Tongue (tissue), 2 donors: ENCODE measurements around the gene ZBTB24. TPM values are rescaled to one million over a fixed set of nuclear protein-coding genes. Genes with fewer than 3 reads are reported as not detected.

Source experiments
- DNase-seq: peaks from one replicate; pipeline ENCODE4 v3.0.0-alpha.2; 2015
- total RNA-seq: library from RNA; depleted of rRNA; stranded (reverse); fragments of >200 nt; gene quantifications from one replicate; pipeline ENCODE4 v1.2.3, GENCODE V29; 2014

Gene ZBTB24
- total RNA-seq, 1 donor from 2014 or later, result 11.2 TPM

GRCh38 chr6:109498052-109498451 is 15.0 kb upstream of the ZBTB24 start:
- DNase-seq, result no peak

DNA sequence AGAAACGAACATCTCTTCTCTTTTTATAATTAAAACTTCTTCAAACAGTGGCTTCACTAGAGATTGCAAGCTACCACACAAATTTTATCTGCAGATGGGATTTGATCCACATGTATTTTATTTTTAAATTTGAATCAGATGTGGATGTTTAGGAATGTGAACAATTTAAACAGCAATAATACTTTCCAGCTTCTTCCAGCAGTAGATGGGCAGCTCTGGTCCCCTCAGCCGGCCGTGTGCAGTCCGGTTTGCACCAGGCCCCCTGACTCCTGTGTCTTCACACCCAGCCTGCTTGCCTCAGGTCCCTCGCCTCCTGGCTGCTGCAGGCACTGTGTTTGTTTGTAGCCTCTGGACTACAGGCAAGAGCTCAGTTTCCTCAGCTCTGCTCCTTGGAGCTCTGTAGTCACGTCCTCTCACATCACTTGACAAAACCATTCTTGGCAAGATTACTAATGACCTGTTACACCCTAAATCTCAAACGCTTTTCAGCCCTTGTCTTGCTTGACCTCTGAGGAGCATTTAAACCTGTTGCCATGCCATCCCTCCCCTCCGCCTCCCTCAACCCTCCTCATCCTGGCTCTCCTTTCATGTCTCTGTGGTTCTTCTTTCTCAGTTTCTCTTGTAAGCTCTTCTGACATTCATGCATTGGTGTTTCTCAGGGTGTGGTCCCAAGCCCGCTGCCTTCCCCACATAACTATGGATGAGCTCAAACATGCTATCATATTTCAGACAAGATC is 13.2 kb upstream of the ZBTB24 start:
- peak; percentile 16 for DNase-seq

- DNase-seq, result no peak
Measured at GRCh38 chr6:109493865-109494264, 10.8 kb upstream of the ZBTB24 start.

DNA sequence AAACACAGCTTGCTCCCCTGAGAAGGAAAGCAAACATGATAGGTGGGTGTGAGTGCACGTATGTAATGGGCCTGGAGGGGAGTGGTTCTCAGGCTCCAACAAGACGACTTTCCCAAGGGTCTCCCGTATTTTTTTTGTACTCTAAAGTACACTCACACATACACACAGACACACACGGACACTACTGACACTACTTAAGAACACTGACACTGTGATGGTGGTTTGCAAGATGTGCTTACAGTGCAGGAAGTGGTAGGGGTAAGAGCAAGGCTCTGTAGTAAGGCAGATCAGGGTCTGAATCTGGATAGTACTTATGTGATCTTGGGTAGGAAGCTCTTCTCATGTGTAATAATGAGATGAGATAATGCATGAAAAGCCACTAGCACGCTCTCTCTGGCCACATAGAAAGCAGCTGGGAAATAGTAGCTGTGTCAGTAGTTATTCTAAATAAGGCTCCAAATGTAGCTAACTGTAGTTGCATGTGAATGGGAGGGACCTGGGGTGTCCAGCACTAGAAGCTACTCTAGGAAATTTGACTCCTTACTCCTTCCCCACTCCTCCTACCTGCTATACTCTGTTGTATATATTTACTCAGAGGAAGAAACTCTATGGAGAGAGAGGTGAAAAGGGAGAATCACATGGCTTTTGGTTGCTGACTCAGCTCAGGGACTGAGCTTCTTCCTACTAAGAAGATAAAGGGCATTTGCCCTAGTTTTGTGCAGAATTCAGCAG is 8.4 kb upstream of the ZBTB24 start:
- DNase-seq, result peak; percentile 32

DNA sequence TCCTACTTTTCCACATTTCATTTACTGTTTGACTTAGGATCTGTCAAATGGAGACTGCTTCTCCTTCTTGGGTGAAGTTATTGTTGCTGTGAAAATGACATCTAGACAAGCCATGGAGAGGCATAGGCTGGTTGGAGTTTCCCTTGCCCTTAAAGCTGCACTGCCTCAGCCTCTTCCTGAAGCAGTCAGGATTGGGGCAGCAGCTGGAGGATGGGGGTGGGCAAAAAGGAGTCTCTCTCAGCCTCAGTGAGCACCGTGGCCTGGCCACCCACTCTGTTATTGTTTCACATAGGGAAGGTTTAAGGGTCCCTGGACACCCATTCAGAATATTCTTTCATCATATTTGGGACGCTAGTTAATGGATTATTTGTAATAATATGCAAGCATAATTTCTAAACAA is 7.7 kb upstream of the ZBTB24 start:
- DNase-seq, result no peak

DNA sequence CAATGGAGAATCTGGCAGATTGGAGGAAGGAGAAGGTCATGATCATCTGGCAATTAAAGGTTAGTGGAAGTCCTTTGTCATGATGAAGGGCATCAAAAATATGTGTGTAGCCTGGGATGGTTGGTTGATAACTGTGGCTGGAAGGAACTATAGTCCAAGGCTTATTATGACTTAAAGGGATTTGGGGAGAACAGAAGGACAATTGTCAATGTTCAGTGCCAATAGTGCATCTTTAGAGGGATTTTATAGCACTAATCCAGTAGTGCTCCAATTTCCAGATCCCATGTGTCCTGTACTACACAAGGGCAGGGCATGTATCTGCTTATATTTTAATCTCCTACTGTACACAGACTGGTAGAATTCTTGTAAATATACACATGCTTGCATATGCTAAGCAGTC is 5.0 kb upstream of the ZBTB24 start:
- peak; percentile 58 for DNase-seq

DNA sequence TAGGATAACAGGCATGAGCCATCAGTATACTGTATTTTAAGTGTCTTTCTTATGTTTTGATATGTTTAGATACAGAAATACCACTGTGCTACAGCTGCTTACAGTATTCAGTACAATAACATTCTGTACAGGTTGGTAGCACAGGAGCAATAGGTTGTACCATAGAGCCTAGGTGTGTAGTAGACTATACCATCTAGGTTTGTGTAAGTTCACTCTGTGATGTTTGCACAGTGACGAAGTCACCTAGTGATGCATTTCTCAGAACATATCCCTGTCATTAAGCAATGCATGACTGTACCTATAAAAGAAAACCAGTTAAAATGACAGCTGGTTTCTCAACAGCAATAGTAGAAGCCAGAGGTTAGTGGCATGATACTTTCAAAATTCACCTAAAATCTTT is 3.0 kb upstream of the ZBTB24 start:
- no peak for DNase-seq

GRCh38 chr6:109485266-109485935 is 2.4 kb upstream of the ZBTB24 start:
- peak; percentile 66 for DNase-seq

DNA sequence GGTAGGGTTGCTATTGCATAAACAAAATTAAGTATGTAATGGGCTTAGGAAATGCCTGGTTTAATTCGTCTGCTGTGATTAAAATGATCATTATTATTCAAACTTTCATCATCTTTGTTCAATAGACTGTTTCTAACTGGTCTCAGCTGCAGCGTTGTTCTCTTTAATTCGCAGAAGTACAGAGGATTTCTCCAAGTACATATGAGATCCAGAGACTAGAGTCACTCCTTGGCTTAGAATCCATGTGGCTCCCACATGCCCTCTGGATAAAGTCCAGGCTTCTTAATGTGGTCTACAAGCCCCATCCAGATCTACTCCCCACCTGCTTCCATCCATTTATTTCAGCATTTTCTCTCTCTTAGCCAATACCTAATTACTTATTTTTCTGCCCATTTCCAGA is 1.1 kb upstream of the ZBTB24 start:
- peak; percentile 89 for DNase-seq

DNA sequence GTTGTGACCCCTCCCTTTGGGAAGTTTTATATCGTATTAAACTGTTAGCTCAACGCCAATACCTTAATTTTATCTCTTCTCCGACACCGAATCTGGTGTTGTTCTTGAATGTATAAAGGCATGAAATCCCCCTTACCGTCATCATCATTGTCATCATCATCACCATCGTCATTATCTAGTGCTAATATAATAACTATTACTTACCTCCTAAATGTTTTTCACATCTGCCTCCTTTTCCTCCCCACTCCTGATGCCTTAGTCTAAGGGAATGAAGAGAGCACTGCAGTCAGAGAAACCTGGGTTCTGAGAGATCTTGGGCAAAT is 677 bp upstream of the ZBTB24 start:
- DNase-seq, result no peak

- no peak for DNase-seq
Measured at GRCh38 chr6:109480993-109481480, 2.0 kb downstream of the ZBTB24 start.

GRCh38 chr6:109478841-109479624 is 4.0 kb downstream of the ZBTB24 start:
- DNase-seq, result no peak

- no peak for DNase-seq
Measured at GRCh38 chr6:109478222-109478805, 4.7 kb downstream of the ZBTB24 start.

GRCh38 chr6:109477725-109478124 is 5.3 kb downstream of the ZBTB24 start:
- DNase-seq, result no peak

DNA sequence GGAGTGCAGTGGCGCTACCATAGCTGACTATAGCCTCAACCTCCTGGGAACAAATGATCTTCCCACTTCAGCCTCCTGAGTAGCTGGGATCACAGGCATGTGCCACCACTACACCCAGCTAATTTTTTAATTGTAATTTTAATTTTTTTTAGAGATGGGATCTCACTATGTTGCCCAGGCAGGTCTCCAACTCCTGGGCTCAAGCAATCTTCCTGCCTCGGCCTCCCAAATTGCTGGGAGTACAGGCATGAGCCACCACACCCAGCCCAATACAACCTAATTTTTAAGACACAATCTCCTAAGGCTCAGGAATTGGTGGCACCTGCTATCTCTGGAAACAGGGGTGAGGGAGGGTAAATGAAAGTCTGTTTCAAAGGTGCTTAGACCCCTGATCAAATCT is 5.8 kb downstream of the ZBTB24 start:
- no peak for DNase-seq

DNA sequence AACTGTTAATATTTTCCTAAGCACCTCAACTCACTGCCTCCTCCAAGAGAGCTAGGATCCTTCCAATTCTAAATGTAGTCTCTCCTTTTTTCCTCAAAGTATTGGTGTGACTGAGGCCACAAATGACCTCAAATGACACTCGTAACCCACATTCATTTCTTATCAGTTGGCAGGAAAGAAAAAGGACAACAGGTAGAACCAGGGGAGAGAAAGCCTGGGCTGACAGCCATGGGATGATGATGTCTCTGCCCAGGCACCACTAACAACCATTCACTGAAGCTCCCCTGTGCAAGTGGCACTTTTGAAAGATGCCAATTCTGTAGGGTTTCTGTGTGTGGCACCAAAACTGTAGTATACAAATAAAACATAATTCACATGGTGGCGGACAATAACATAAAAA is 7.4 kb downstream of the ZBTB24 start:
- DNase-seq, result no peak

DNA sequence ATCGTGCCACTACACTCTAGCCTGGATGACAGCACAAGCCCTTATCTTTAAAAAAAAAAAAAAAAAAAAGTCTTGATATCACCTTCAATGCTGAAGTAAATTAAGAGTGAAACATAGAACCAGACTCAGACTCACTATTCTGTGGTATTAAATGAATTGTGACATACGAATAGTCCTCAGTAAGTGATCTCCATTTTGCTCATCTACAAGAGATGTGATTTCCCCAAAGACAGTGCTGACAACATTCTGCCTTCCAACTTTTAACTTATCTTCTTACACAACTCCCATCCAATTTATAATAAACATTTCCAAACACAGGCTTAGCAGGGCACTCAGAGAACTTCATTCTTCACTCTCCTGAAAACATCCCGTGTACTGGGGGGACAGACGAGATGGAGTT is 8.0 kb downstream of the ZBTB24 start:
- no peak for DNase-seq

DNA sequence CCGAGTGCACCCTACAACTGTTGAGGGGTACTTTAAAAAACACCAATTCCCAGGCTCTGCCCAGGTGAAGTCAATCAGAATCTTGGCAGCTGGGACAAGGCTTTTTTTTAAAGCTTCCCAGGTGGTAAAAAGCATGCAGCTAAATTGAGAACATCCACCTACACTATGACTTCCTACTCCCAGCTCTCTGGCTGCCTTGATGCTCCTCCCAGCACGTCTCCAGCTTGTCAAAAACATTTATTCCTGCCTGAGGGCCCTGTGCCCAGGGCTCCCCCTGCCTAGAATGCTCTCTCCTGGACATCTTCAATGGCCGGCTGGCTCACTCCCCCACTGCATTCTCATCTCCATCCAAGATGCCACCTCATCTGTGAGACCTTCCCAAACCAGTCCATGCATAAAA is 9.9 kb downstream of the ZBTB24 start:
- no peak for DNase-seq

GRCh38 chr6:109472132-109472995 is 10.7 kb downstream of the ZBTB24 start:
- DNase-seq, result no peak

DNA sequence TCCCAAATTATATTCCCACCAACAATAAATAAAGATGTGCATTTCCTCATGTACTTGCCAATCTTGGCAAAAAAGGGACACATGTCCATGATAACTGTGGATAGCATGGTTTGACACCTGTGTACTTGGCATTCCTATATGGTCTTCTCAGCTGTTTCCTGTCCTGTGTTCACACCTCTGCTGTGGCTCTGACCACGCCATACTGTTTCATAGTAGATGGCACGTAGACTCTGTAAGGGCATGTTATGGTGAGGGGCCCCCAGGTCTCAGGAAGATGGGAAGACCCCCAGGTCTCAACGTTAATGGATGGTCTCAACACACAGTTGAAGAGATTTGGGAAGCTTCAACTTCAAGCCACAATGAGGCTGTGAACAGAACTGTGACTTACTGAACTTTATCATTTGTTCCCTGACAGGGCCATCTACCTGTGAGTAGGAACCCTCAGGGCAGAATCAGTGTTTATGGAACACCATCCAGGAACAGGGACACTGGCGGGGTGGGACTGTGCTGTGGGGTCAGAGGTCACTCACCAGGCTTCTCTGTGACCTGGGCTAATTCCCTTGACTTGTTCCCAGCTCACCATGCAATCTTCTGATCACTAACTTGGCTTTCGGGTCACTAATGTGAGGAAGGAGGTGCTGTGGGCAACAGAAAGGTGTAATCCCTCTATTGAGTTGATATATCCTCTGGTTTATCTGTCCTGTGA is 11.8 kb downstream of the ZBTB24 start:
- no peak for DNase-seq
